HG03432 (cell line): Measurements from ENCODE around the gene BAG5.

Source experiments
- ATAC-seq: cut with Tn5 transposase; IDR thresholded peaks from one replicate; pipeline ENCODE4 v1.9.1; 2021; ENCODE audit warnings: mild to moderate bottlenecking, moderate library complexity; ENCODE audit not compliant: unreplicated experiment

BAG5 gene

DNA sequence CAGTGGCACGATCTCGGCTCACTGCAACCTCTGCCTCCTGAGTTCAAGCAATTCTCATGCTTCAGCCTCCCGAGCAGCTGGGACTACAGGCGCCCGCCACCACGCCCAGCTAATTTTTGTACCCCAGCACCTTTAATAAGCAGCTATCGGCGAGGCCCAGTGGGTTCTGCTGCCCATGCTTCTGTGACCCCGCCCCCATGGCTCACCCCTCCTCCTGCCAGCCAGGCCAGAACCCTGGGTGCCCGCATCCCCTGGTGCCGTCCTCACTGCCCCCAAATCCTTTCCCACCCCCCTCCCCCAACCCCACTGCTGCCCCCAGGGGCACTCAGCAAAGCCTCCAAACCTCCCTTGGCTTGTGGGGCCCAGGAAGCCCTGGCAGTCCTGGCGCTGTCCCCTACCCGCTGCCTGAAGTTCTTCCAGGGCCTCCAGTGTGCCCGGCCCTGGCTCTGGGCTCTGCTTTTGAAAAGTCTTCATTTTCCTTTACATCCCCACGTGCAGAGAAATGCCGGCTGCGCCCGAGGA, 14.5 kb downstream of the BAG5 start:
- no peak for ATAC-seq

DNA sequence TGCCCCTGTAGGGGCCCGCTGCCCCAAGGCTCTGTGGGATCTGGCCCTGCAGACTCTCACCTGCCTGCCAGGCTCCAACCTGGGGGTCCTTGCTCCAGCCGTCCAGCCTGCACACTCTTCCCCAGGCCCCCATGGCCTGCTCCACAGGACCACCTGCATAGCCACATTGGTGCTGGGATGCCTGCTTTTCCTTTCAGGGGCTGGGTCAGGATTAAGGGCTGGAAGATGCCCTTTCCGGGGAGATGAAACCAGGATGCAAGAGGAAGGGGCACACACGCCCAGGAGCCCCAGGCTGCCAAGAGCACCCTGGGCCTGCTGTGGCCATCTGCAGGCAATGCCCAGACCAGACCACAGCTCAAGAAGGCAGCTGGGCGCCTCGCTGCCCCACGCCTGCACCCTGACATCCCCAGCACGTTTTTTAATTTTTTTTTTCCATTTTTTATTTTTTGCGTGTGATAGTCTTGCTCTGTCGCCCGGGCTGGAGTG, 15.0 kb downstream of the BAG5 start:
- ATAC-seq: no peak

DNA sequence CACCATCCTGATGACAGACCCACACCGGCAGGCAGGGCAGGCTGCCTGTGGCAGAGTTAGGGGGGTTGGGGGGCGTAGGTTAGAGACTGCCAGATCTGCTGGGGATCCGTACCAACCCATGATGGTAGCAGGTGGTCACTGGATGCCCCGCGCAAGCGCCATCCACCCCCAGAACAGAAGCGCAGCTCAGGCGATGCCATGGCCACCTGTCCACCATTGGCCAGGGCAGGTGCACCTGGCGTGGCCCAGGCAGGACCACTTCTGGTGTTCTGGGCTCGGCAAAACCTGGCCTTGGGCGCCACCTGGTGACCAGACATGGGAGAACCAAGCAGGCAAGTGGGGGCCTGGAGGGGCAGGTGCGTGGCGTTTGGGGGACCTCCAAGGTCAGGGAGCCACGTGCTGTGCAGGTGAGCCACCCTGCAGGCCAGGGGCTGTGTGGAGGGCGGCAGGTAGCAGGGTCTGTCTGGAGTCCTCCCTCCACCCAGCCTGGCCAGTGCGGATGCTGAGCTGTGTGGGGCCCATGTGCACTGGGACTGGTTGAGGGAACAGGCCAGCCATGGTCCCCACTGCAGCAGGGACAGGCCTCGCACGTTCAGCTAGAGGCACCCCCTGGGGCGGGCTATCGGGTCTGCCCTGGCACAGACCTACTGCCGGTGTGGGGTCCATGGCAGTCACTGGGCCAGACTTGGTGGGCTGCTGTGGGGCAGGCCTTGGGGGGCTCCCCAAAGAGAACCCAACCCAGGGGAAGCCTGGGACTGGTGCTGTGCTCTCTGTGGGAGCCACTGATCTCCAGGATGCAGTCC, 15.6 kb downstream of the BAG5 start:
- no peak for ATAC-seq

DNA sequence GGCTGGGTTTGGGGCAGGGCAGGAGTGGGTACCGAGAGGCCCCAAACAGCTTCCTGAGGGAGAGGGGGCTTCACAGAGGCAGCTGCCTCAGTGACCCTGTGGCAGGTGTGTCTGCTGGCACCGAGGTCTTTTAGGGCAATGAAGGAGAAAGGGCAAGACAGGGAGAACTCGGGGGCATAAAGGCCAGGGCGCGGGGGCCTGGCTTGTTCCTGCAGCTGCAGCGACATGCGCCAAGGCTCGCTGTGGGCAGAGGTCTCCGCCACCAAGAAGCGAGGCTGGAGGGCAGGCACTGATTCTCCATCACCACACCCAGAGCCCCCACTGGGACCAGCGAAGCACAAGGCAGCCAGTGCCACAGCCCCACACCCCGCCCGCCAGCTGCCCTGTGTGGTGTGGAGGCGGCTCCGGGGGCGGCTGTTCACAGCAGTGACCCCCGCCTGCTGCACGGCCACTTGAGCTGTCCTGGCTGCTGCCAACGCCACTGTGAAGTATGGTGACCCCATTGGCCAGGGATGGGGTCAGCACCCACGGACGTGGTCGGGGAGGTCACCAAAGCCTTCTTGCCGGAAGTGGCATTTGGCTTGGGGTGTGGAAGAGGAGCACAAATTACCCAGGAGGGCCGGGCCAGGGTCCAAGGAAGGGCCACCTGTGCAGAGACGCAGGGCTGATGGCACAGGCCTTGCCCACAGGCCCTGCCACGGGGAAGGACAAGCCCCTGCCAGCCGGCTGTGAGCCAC, 16.4 kb downstream of the BAG5 start:
- no peak for ATAC-seq

DNA sequence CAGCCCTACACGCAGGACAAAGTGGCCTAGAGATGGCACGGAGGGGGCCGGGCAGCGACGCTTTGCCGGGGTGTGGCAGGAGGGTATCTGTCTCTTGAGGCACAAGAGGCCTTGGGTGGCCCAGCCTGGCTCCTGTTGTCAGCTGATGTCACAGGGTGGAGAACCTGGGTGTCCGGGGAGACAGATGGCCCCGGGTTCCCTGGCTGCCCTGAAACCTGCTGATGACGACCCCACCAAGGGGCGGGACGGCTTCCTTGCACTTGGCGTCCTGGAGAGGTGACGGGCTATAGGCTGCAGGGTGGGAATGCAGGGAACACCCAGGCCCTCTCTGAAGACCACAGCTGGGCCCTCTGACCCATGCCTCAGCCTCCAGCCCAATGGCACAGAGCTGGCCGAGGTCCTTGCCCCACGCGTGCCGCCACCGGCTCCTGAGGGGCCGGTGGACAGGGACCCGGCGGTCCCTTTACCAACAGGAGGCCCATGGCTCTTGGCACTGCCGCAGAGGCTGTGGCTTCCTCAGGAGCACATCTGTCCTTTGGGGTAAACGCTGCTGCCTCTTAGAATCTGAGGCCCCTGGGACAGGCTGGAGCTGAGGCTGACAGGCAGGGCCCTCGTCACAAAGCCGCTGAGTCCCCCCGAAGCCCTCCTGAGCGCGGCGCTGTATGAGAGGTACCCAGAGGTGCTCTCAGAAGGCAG, 17.1 kb downstream of the BAG5 start:
- no peak for ATAC-seq

DNA sequence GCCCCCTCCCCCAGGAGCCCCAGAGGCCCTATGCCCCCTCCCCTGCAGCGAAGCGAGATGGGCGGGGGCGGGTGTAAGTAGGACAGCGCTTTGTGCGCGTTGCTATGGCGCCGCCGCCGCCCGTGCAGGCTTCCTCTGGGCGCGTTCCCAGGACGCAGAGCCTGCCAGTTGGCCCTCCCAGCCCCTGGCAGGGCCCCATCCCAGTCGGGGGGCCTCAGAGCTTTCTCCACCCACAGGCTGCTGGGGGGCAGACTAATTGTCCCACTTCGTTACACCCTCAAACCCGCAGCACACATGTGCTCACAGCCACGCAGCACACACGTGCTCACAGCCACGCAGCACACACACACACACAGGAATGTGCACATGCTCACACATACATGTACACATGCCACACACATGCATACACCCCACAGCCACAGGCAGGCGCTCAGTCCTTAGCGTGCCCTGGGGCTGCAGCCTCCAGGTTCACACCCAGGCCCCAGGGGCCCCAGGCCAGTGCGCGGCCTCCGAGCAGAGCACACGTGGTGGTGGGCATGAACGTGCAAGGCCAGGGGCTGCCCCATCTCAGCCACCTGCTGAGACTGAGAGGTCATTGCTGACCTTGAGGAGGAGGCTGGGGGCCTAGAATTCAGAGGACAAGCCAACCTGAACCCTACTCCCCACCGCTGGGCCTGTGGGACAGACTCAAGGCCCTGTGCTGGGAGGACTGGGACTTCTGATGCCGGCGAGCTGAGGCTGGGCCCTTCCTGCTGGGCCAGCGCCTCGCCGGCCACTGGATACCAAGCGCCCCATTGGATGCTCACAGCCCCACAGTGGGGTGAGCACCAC, 17.9 kb downstream of the BAG5 start:
- no peak for ATAC-seq

DNA sequence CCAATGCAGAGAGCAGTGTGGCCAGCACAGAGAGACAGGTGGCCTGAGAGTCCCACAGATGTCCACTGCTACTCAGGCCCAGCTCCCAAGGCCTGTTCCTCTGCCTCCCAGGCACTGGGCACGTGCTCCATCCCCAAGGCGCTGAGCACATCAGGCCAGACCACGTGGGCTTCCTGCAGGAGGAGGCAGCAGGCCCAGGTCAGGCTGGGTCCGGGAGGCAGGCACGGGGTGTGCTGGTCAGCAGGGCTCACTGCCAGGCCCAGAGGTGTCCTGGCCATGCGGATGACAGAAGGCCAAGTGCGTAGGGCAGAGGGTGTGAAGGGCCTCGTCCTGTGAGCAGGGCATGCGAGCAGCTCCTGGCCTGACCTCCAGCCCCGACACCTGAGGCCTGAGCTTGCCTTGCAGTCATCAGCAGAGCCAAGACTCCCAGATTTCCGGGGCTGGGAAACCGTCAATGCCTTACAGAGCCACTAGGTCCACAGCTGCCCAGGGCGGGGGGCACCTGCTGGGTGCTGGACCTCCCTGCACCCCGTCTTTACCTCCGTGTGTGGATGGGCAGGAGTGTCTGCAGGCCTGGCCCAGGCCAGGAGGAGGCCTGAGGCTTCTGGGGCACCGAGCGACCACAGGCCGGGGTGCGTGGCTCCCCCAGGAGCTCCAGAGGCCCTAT, 18.6 kb downstream of the BAG5 start:
- no peak for ATAC-seq

DNA sequence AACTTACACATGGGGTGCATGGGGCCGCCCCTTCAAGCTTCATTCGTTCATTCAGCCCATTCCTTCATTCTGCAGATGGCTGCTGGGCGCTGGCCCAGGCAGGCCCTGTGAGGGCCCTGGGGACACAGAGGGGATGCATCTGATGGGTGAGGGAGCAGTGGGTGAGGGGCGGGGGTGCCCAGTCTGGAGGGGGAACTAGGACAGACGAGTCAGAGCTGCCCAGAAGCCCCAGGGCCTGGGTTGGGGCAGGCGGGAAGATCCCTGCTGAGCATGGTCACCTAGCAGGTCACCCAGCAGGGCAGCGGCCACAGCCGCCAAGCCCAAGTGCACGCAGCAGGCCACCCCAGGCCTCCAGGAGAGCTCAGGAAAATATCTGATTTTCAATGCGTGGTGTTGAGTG, 19.3 kb downstream of the BAG5 start:
- no peak for ATAC-seq

DNA sequence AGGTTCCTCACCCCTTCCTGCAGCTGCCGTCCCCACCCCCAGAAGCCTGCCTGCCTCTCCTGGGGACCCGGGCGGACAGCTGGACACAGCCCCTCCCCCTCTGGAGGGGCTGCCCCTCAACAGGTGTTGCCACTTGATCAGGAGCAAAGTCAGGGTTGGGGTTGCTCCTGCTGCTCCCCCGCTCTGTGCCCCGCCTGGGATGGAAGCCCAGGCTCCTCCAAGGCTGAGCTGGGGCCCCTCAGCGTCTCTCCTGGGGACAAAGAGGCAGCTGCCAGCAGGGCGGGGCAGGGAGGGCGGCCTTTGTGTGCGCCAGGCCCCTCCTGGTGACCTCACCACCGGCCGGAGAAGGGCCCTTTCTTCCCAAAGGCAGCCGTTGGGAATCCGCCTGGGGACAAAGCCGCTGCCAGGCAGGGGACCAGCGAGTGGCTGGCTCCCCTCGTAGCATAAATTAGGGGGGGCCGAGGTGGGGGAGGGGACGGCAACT, 19.8 kb downstream of the BAG5 start:
- no peak for ATAC-seq

DNA sequence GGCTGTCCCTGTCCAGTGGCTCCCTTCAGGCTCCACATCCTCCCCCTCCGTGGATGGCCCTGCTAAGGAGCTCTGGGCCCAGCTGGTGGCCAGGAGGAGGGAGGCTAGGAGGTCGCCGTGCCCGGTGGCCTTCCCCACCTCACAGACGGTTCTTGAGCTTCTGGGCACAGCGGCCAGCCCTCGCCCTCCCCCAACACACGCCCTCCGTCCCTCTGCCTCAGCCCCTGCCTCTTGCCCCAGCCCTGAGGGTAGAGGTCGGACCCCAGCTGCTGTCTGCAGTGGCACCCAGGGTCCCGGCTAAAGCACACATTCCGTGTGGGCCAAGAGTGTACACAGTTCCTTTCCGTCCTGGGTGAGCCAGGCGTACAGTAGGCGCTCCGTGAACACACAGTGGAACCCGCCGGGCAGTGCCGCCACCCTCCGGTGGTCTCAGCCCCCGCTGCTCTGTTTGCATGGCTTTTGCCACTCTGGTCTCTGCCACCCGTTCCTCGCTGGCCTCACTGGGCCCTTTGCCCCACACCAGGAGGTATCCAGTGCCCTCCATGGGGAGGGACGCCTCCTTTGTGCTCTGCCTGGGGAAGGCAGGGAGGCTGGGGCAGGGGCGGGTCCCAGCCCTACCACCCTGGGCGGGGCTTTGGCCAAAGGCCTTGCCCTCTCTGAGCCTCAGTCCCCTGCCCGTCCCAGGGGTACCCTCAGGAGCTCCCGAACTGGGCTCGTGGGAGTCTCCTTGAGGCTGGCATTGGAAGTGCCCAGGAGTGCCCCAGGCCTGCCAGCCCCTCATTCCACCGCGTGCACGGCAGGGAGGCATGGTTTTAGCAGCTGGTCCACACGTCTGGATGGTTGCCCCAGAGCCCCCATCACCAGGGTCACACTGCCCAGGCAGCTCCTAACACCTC, 20.5 kb downstream of the BAG5 start:
- no peak for ATAC-seq

DNA sequence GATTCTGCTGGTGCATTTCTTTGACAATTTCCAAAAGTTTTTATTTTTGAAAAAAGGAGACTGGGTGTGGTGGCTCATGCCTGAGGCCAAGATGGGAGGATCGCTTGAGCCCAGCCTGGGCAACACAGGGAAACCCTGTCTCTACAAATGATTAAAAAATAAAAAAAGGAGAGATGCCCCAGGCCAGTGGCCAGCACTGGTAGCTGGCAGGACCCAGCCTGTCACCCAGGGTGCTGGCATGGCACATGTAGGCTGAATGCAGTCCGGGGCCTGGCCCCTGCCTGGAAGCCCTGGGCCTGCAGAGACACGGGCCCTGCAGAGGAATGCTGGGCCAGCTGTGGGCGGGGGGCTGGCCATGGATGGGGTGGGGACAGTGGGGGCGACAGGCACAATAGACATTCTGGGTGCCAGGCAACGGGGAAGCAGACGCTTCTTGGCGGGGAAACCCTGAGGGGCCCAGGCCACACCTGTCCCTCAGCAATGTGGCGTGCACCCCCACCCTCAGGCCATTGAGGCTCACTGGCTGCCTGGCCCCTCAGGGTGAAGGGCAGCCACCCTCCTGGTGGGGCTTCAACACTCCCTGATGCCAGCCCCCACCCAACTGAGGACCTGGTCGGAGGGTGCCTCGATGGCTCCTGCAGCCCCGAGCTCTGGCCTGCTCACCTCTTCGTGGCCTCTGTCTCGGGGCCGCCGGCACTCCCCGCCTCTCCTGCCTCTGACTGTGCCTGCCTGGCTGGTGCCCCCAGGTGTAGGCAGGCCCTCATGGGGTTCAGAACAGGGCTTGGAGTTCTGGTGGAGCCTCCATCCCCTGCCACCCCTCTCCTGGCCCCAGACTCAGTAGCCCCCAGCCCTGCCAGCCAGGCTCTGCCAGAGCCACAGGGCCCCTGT, 21.4 kb downstream of the BAG5 start:
- ATAC-seq: no peak

DNA sequence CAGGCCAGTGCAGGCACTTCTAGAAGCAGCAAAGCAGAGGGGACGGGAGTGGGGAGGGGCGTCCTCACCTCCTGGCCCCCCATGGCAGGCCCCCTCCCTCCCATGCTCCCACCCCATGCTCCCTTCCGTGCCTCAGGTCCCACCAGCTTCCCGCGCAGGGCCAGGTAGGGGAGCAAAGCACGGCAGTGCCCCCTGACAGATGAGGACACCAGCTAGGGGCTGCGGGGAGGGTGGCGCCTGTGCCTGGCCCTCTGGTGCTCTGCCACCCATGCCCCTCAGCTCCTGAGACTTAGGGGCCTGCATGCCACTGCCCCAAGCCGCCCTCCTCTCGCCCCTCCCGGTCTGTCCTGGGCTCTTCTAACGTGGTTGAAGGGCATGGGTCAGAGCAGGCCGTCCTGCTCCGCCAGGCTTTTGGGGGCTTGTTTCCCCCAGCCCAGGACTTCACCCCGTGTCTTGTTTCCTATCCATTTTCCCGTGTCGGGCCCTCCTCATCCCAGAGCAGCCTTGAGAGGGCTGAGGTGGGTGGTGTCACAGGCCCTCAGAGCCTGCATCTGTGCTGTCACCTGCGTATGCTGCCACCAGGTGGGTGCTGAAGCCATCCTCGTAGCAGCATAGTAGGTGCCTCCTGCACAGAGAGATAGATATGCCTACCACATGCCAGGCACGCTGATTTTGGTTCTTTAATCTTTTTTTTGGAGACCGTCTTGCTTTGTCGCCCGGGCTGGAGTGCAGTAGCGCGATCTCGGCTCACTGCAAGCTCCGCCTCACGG, 23.2 kb downstream of the BAG5 start:
- ATAC-seq: no peak

DNA sequence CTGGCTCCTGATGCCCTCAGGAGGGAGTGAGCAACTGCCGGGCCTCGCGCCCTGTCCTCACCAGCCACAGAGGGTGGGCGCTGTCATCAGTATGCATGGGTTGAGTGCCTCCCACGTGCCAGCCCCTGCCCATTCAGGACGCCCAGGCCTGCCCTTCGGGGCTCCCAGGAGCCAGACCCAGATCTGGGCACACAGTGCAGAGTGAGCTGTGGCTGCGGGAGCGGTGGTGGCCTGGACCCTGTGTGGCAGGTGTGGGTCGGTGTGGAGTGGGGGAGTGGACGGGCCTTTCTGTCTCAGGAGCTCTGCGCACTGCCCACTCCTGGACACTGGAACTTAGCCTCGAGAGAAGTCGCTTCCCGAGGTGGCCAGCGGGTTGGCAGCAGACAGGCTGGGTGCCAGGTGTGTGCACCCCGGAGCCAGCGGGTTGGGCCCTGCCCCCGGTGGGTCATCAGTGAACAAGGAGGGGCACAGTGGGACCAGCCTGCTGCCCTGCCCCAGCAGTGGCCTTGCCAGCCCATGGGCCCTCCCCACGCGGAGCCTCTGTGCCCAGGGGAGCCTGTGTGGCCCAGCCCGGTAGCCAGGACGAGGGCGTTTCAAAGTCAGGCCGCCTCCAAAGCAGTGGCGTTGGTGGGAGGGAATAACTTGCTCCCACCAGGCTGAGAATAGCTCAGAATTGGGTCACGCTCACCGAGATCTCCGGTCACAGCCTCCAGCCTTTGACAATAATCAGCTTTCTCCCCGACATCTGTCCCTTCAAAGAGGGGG, 24.0 kb downstream of the BAG5 start:
- ATAC-seq: no peak

DNA sequence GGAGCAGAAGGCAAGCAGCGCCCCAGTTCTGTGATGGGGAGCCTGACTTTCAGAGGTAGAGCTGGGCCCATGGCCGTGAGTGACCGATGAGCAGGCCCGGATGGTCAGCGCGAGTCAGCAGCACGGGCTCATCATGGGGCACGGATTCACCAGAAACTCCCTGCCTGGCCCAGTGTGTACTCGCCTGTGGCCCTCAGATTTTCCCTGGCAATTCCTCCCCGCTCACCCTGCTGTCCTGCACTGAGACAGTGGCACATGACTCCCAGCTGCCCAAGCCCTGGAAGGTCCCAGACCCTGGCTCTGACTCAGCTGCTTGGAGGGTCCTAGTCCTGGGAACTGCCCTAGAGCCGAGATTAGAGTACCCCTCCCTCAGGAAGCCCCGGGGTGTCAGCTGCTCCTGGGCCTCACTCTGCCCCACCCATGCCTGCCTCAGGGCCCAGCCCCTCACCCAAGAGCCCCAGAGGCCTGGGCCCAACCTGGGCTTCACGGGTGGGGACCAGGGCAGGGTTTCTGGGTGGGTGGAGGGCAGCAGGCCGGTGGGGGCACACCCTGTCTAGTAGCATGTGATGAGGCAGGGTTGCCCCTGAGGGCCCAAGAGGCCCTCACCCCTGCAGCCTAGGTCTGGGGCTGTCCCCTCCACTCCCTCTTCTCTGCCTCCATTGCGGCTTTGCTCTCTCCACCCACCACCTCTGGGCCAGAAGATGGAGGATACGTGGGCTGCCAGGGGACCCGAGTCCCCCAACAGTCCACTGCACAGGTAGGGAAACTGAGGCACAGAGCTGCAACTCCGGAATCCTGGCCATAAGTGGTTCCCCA, 25.1 kb downstream of the BAG5 start:
- no peak for ATAC-seq

DNA sequence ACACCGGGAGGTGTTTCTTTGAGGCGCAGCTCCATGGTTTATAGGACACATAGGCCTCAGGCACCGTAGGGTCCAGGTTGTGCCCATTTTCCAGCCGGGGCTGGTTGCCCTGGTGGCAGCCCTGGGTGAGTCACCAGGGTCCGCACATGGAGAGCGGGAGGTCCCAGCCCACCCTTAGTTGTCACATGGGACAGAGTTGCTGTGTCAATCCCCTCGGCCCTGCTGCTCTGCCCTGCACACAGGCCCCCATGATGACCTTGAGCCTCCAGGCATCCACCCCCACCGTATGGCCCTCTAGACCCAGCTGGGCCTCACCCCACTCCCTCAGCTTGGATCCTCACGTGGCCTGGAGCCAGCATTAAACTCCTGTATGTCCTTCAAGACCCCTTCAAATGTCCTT, 25.8 kb downstream of the BAG5 start:
- ATAC-seq: no peak
